ENCODE measurements around the gene RHBDD2. TPM values are rescaled to one million over a fixed set of nuclear protein-coding genes. Genes with fewer than 3 reads are reported as not detected.

The RHBDD2 gene
- total and polyA plus RNA-seq, 10 of the 15 experiments (the other 5 are each of a cell fraction or from before 2014, with no cell fraction given) = 3.9 to 39.8 (median 16.9) TPM

- 39% methylated on average over 8 of the region's 8 CpGs for WGBS (ENCODE audit: insufficient coverage, insufficient replicate concordance, low lambda C conversion rate, missing lambda C conversion rate)
- Histone ChIP-seq H3K4me2 (ENCODE audit: control insufficient read depth, insufficient read depth) (peak overlapping the region; percentile 80), H3K36me3 (ENCODE audit: control insufficient read depth in 2 of 2, insufficient read depth in 2 of 2, low read length in 1 of 2) (no peaks in the 10 kb centered on the region), H3K27ac (ENCODE audit: control insufficient read depth, insufficient read depth) (peak overlapping the region; percentile 72), H3K9ac (ENCODE audit: control insufficient read depth, insufficient read depth, low read length) (peak overlapping the region; percentile 30; the same call in 1 of the 2 replicates), H2AFZ (ENCODE audit: control insufficient read depth, low read depth, low read length) (peak overlapping the region; percentile 73), H4K20me1 (ENCODE audit: control insufficient read depth, insufficient read depth) (no peaks in the 10 kb centered on the region), H3K4me1 (ENCODE audit: control insufficient read depth, insufficient read depth, low read length) (peaks cover 12% of the 10 kb centered on the region), H3K9me3 (replicated peaks; ENCODE audit: control insufficient read depth, insufficient read depth, low read length) (no peaks in the 10 kb centered on the region), H3K79me2 (ENCODE audit: control insufficient read depth, insufficient read depth, low read length) (no peaks in the 10 kb centered on the region), H3K4me3 (0 out of 2 replicates have a peak overlapping the region, but pooled peaks have one; percentile 10), H3K27me3 (replicated peaks in 1 of 2; ENCODE audit: control insufficient read depth in 2 of 2, insufficient read depth in 2 of 2, low read length in 1 of 2) (no peaks in the 10 kb centered on the region)
- CTCF ChIA-PET = interaction anchor here (0.8 to 1.2 kb wide), 2 partner anchors 63 to 178 kb away, joined by 3 to 4 read pairs; no protein-coding TSS in a partner anchor
- DNase-seq (ENCODE audit: low read depth, low spot score) = peak; percentile 47
- RAD21 ChIA-PET (ENCODE audit: unreplicated experiment) = no interaction called here
- SMC1A ChIA-PET (ENCODE audit: uncharacterized antibody, unreplicated experiment) = no interaction called here
- FAIRE-seq = no peak
- no TSS peak for BruUV-seq (replicated peaks)
- intact Hi-C loops (cut with micrococcal nuclease; ENCODE audit: unreplicated experiment) = no loop called here
- in situ Hi-C loops (cut with MboI) = loop anchor here (5.0 kb wide), 1 partner anchor 51 kb away; no protein-coding TSS in a partner anchor
- POLR2A ChIA-PET = no interaction called here
- ATAC-seq = peak; percentile 95
- TF ChIP-seq RELB (IDR thresholded peaks at IDR 0.05; ENCODE audit: low read depth) (0 out of 2 replicates have a peak, but pooled peaks have one; percentile 37), NFIC (IDR thresholded peaks at IDR 0.05; ENCODE audit: low read depth, low read length) (peak; percentile 86), SMAD1 (IDR thresholded peaks at IDR 0.05; ENCODE audit: low read depth, partially characterized antibody) (no peak), TCF12 (IDR thresholded peaks at IDR 0.05; ENCODE audit: low read depth, low read length) (0 out of 2 replicates have a peak, but pooled peaks have one; percentile 11), CEBPB (IDR thresholded peaks at IDR 0.05; ENCODE audit: borderline replicate concordance in 1 of 2, low read depth in 2 of 2, low read length in 2 of 2) (peak in 1 of 2 experiments; percentile 77; a peak in 1 of 4 replicates), BACH1 (IDR thresholded peaks at IDR 0.05; ENCODE audit: borderline replicate concordance) (no peak), ASH2L (IDR thresholded peaks at IDR 0.05; ENCODE audit: borderline replicate concordance, low read depth) (peak; percentile 63; the same call in 1 of the 2 replicates), POLR2AphosphoS5 (IDR thresholded peaks at IDR 0.05; ENCODE audit: low read length) (peak; percentile 59; the same call in 1 of the 2 replicates), JUNB (IDR thresholded peaks at IDR 0.05) (peak; percentile 80), NBN (IDR thresholded peaks at IDR 0.05) (no peak), POLR2A (IDR thresholded peaks at IDR 0.05; ENCODE audit: low read depth, low read length) (0 out of 2 replicates have a peak, but pooled peaks have one; percentile 40), STAT1 (conservative IDR thresholded peaks at IDR 0.05) (no peak), CREM (IDR thresholded peaks at IDR 0.05; ENCODE audit: low read depth) (peak; percentile 62; the same call in 1 of the 2 replicates), RUNX3 (IDR thresholded peaks at IDR 0.05; ENCODE audit: low read length) (peak; percentile 45), IKZF1 (conservative IDR thresholded peaks at IDR 0.05) (peak; percentile 65), EP300 (IDR thresholded peaks at IDR 0.05; ENCODE audit: borderline replicate concordance in 1 of 2, control insufficient read depth in 1 of 2, low read depth in 2 of 2, low read length in 2 of 2) (peak in 1 of 2 experiments; percentile 66; a peak in 2 of 4 replicates), POU2F2 (IDR thresholded peaks at IDR 0.05; ENCODE audit: borderline replicate concordance, low read depth, low read length) (peak; percentile 88; the same call in 1 of the 3 replicates), EGR1 (IDR thresholded peaks at IDR 0.05; ENCODE audit: borderline replicate concordance in 1 of 2, low read depth in 2 of 2, low read length in 2 of 2) (peak in 1 of 2 experiments; percentile 95; a peak in 2 of 3 replicates), MEF2A (IDR thresholded peaks at IDR 0.05; ENCODE audit: insufficient read depth, low read depth, low read length) (peak; percentile 94), ZBED1 (IDR thresholded peaks at IDR 0.05; ENCODE audit: borderline replicate concordance) (peak; percentile 75), FOXM1 (IDR thresholded peaks at IDR 0.05; ENCODE audit: low read depth, low read length) (peak; percentile 78), DPF2 (IDR thresholded peaks at IDR 0.05) (peak; percentile 63)
- TF ChIP-seq, protein P1, sequence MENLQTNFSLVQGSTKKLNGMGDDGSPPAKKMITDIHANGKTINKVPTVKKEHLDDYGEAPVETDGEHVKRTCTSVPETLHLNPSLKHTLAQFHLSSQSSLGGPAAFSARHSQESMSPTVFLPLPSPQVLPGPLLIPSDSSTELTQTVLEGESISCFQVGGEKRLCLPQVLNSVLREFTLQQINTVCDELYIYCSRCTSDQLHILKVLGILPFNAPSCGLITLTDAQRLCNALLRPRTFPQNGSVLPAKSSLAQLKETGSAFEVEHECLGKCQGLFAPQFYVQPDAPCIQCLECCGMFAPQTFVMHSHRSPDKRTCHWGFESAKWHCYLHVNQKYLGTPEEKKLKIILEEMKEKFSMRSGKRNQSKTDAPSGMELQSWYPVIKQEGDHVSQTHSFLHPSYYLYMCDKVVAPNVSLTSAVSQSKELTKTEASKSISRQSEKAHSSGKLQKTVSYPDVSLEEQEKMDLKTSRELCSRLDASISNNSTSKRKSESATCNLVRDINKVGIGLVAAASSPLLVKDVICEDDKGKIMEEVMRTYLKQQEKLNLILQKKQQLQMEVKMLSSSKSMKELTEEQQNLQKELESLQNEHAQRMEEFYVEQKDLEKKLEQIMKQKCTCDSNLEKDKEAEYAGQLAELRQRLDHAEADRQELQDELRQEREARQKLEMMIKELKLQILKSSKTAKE (IDR thresholded peaks at IDR 0.05; ENCODE audit: low read depth, poor library complexity, severe bottlenecking) = peak; percentile 43
These were observed 35.9 kb upstream of the RHBDD2 start for GRCh38 chr7:75842836-75843446.

Measured in GM12878 (cell line).